ENCODE results near the gene RCBTB1.
"Not testable (repeated sequence)": the region's sequence is repeated elsewhere in the genome, so short reads cannot be mapped to it uniquely, and the experiment has no call there.

The RCBTB1 gene

GRCh38 chr13:49585220-49586157, at the start of gene RCBTB1:
RCBTB1 (minus strand) TSS chr13:49585558; CDS start chr13:49567279, 18,279 bp downstream.
- DNase-seq (ENCODE audit: low read depth): peak; percentile 72

GRCh38 chr13:49633710-49634109, 48.4 kb upstream of the RCBTB1 start:
- no peak for DNase-seq (ENCODE audit: low read depth)

DNA sequence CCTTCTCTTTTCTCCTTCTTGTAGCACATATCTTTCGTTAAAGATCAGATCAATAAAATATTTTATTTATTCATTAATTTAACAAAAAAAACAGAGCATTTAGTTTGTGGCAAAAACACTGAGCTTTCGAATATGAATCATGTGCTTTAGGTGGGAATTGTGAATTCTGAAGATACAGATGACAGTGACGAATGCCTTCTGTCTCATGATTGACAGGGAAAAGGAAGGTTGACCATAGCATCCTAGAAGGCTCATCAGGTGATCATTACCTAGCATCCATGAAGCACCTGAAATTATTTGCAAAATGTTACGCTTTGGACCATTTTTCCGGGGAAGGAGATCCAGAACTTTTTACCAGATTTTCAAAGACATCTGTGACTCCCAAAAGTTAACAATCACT, 46.8 kb upstream of the RCBTB1 start:
- DNase-seq (ENCODE audit: low read depth): no peak

GRCh38 chr13:49630580-49630979, 45.2 kb upstream of the RCBTB1 start:
- DNase-seq (ENCODE audit: low read depth): no peak

DNA sequence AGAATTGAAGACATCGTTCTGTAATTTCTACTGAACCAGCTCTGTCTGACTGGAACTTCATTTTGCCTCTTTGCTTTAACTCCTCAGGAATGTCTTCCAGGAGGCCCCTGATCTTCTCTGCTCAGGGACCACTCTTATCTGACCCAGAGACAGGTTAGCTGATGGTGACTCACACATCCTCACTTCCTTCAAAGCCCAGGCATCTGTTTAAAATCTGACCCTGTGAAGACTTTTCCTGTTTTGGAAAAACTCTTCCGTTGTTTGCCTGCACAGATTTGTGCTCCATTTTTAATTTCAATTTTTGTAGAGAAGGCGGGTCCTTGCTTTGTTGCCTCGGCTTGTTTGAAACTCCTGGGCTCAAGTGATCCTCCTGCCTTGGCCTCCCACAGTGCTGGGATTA, 44.6 kb upstream of the RCBTB1 start:
- DNase-seq (ENCODE audit: low read depth): no peak

DNA sequence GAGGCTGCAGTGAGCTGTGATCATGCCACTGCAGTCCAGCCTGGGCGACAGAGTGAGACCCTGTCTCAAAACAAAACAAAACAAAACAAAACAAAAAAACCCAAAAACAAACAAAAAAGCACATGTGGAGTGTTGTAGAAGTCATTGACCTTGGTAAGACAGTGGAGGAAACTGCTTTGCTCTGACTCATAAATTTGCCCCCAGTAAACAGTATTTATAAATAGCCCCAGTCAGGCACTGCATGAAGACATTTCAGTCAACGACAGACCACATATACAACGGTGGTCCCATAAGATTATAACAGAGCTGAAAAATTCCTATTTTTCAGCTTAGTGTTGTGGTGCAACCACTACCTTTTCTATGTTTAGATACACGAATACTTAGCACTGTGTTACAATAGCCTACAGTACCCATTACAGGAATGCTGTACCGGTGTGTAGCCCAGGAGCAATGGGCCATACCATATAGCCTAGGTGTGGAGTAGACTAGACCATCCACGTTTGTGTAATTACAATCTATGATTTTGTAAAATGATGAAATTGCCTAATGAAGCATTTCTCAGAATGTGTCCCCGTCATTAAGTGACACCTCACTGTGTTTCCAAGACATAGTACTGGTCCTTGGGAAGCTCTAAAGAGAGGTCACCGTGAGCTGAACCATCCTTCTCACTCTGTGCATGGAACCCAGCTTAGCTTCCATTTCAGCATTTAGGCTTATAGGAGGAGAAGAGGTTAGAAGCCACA, 44.0 kb upstream of the RCBTB1 start:
- no peak for DNase-seq (ENCODE audit: low read depth)

GRCh38 chr13:49627831-49628652, 42.7 kb upstream of the RCBTB1 start, which contains the start of gene ARL11:
ARL11 (plus strand) TSS chr13:49628507; CDS start chr13:49630448, 1,941 bp downstream.
- DNase-seq (ENCODE audit: low read depth): peak; percentile 49

GRCh38 chr13:49625392-49626079, 40.2 kb upstream of the RCBTB1 start:
- DNase-seq (ENCODE audit: low read depth): no peak

DNA sequence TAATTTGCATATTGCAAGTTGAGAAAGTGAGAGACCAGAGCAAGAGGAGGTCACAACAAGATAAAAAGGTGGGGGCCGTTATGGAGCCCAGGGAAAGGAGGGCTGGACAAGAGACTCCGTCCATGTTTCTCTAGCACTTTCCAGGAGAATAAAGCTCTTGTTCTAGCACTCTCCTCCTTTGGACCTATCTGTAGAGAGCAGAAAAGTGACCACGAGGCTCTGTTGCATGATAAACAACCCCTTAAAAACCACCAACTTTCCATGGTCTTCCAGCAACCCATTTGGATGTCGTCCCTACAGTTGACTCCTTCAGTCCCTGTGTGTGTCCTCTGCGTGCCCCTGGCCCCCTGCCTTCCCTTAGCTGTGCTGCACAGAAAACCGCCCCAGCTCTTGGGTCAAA, 38.9 kb upstream of the RCBTB1 start:
- no peak for DNase-seq (ENCODE audit: low read depth)

DNA sequence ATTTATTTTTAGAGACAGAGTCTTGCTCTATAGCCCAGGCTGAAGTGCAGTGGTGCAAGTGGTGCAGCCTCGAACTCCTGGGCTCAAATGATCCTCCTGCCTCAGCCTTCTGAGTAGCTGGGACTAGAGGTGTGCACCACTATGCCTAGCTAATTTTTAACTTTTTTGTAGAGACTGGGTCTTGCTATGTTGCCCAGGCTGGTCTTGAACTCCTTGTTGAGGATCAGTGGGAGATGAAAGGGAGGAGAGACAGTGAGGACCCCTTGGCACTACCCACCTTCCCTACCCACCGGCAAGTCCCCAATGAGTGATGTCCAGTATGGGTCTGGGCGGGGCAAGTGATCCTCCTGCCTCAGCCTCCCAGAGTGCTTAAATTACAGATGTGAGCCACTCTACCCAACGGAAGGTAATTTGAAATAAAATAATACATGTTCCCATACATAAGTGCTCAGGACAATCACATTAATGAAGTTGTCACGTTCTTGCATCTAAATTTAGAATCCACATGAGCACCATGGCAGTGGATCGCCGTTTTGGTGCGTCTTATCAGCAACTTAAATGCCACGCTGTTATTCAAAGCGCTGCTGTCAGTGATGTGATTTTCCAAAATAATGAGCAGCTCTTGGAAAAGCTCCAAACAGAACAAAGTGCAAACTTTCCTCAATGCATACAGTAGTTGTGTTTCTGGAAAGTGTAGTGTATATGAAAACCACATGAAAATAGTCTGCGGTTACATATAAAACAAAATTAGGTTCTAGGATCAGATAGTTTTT, 37.0 kb upstream of the RCBTB1 start:
- no peak for DNase-seq (ENCODE audit: low read depth)

GRCh38 chr13:49620170-49620621, 34.8 kb upstream of the RCBTB1 start:
- no peak for DNase-seq (ENCODE audit: low read depth)

DNA sequence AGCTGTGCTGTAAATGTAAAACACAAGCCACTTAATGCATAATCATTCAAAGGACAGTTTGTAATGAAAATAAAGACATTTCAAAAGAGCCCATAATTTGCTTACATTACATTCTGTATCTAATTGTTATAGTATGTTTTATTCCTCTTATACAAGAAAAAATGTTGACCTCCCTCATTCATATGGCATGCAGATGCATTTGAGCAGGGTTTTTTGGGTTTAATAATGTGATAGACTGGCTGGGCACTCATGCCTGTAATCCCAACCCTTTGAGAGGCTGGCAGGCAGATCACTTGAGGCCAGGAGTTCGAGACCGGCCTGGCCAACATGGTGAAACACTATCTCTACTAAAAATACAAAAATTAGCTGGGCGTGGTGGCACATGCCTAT, 31.3 kb upstream of the RCBTB1 start:
- DNase-seq (ENCODE audit: low read depth): no peak

GRCh38 chr13:49615836-49616675, 30.7 kb upstream of the RCBTB1 start:
- no peak for DNase-seq (ENCODE audit: low read depth)

DNA sequence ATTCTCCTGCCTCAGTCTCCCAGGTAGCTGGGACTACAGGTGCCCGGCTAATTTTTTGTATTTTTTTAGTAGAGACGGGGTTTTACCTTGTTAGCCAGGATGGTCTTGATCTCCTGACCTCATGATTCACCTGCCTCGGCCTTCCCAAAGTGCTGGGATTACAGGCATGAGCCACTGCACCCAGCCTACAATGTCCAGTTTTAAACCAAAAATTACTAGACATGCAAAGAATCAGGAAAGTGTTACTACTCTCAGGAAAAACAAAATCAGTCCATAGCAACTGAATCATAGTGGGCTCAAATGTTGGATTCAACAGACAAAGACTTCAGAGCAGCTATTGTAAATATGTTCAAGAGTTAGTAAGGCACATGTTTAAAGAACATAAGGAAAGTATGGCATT, 26.7 kb upstream of the RCBTB1 start:
- DNase-seq (ENCODE audit: low read depth): not testable (repeated sequence)

DNA sequence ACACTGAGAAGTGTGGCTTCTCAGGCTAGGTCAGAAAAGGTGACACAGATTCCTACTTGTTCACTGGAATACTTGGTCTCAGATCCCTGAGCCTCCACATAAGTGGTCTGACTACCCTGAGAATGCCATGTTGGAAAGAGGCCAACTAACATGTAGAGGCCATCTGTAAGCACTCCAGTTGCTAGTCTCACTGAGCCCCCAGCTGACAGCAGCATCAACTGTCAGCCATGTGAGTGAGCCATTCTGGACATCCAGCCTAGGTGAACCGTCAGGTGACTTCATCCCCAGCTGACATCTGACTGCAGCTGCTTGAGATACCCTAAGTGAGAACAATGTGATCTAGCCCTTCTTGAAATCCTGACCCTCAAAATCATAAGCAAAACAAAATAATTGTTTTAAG, 24.8 kb upstream of the RCBTB1 start:
- DNase-seq (ENCODE audit: low read depth): no peak

- DNase-seq (ENCODE audit: low read depth): no peak
Observed at GRCh38 chr13:49608651-49609331, 23.4 kb upstream of the RCBTB1 start.

DNA sequence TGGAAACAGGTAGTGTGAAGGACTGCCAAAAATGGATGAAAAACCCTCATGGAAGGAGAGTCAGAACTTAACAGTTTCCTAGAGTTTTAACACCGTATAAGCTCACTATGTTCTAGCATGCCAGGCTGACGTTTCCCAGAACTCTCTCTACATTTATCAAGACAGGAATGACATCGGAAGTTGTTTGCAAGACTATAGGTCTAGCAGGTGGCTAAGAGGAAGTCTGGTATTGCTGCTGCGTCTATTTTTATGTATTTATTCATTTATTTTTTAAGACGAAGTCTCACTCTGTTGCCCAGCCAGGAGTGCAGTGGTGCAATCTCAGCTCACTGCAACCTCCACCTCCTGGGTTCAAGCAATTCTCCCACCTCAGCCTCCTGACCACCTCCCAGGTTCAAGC, 22.4 kb upstream of the RCBTB1 start:
- no peak for DNase-seq (ENCODE audit: low read depth)

GRCh38 chr13:49606747-49607648, 21.6 kb upstream of the RCBTB1 start:
- DNase-seq (ENCODE audit: low read depth): peak; percentile 69

Measured in activated T-cell treated with anti-CD3 and anti-CD28 coated beads for 48 hours (primary cell).